K562 (cell line): Measurements from ENCODE around the gene MEF2D. TPM values are rescaled to one million over a fixed set of nuclear protein-coding genes. Genes with fewer than 3 reads are reported as not detected.

Source experiments
- CTCFL ChIP-seq: IDR thresholded peaks from 2 replicates; pipeline ENCODE4 v1.6.1; 2011; ENCODE audit warnings: borderline replicate concordance, low read depth, mild to moderate bottlenecking, moderate library complexity, low read length; ENCODE audit not compliant: insufficient read depth, poor library complexity, severe bottlenecking
- HDAC6 ChIP-seq: IDR thresholded peaks from 2 replicates; pipeline ENCODE4 v1.6.1; 2012; ENCODE audit warnings: low read depth, mild to moderate bottlenecking, control low read depth, inconsistent platforms, low read length, moderate library complexity
- NR2F6 ChIP-seq: fragments of 450-650 bp; formaldehyde crosslinking; IDR thresholded peaks from 2 replicates; pipeline ENCODE4 v1.4.0; 2020; ENCODE audit warnings: mild to moderate bottlenecking
- RNF219 ChIP-seq: fragments of 250-450 bp; sonication (Bioruptor Pico); IDR thresholded peaks from 2 replicates; pipeline ENCODE4 v1.5.0; 2022; ENCODE audit warnings: mild to moderate bottlenecking
- STAG1 ChIP-seq: sonication (generic); formaldehyde crosslinking; IDR thresholded peaks from 2 replicates; pipeline ENCODE4 v1.5.0; 2020; ENCODE audit warnings: missing genetic modification reagents, borderline replicate concordance
- polyA plus RNA-seq, 8 experiments: library from polyadenylated mRNA; depleted of rRNA in 4 of 8; stranded (reverse) in 5 of 8; unstranded in 3 of 8; fragments of >200 nt; fragmentation: Nextera tagmentation in 2 of 8; fragmentation: Illumina TruSeq in 1 of 8; extraction: Ambion mirVana in 2 of 8; extraction: Trizol in 1 of 8; gene quantifications; 2 replicates each; pipeline versions ENCODE4 v1.2.1 to v1.2.3, GENCODE V29; 2011 to 2014; ENCODE audit warnings: inconsistent platforms in 1 of 8, missing spikeins in 1 of 8
- total RNA-seq, 7 experiments: library from RNA; depleted of rRNA in 6 of 7; stranded (reverse); fragments of >200 nt in 6 of 7; fragmentation: Illumina TruSeq in 2 of 7; extraction: Trizol in 2 of 7; gene quantifications; 2 replicates each; pipeline versions ENCODE4 v1.2.1 to v1.2.3, GENCODE V29; 2011 to 2021; ENCODE audit warnings: low replicate concordance in 1 of 7

Gene MEF2D
- total and polyA plus RNA-seq, 9 of the 15 experiments (the other 6 are each of a cell fraction or from before 2014, with no cell fraction given) = 0.10 to 19.5 (median 2.6) TPM

- TF ChIP-seq HDAC6 (no peak), CTCFL (no peak), RNF219 (CRISPR knock-in tag) (no peak), NR2F6 (CRISPR knock-in tag) (no peak), STAG1 (CRISPR knock-in tag) (no peak)
These were observed 12.7 kb downstream of the MEF2D start (continued) for GRCh38 chr1:156487862-156488261.
